GM06990 (cell line): ENCODE data around the gene LNPK.
"Not testable (repeated sequence)": the region's sequence is repeated elsewhere in the genome, so short reads cannot be mapped to it uniquely, and the experiment has no call there.

Source experiments
- DNase-seq: peaks from one replicate; pipeline ENCODE4 v3.0.0-alpha.2; 2011; ENCODE audit not compliant: insufficient read length; ENCODE audit errors: extremely low read depth
- H3K27me3 ChIP-seq: replicated peaks from 2 replicates; pipeline ENCODE4 v1.6.0; 2011; ENCODE audit warnings: low read length; ENCODE audit not compliant: control insufficient read depth, insufficient read depth
- H3K36me3 ChIP-seq: 2 replicates; pipeline ENCODE4 v1.5.1; 2011; ENCODE audit warnings: low read length; ENCODE audit not compliant: control insufficient read depth, insufficient read depth
- H3K4me3 ChIP-seq: replicated peaks from 2 replicates; pipeline ENCODE4 v1.5.1; 2011; ENCODE audit warnings: low read depth, mild to moderate bottlenecking, control low read depth, low read length
- CTCF ChIP-seq: IDR thresholded peaks from 2 replicates; pipeline ENCODE4 v1.5.1; 2011; ENCODE audit warnings: low read length, control low read depth, mild to moderate bottlenecking, inconsistent platforms; ENCODE audit not compliant: insufficient read depth, poor library complexity, severe bottlenecking

Gene LNPK

GRCh38 chr2:175965773-175966172 lies 36.3 kb downstream of the LNPK start:
- TF ChIP-seq CTCF, result no peak
- H3K36me3 ChIP-seq, result no peaks in the 10 kb centered on the region
- H3K27me3 ChIP-seq, result no peaks in the 10 kb centered on the region
- DNase-seq, result no peak
- H3K4me3 ChIP-seq, result no peak overlapping the region

GRCh38 chr2:175964195-175964594 lies 37.9 kb downstream of the LNPK start:
- H3K4me3 ChIP-seq, result no peak overlapping the region
- DNase-seq, result no peak
- no peak for TF ChIP-seq CTCF
- H3K36me3 ChIP-seq, result no peaks in the 10 kb centered on the region
- no peaks in the 10 kb centered on the region for H3K27me3 ChIP-seq

GRCh38 chr2:175963171-175963570 lies 38.9 kb downstream of the LNPK start:
- not testable (repeated sequence) for DNase-seq, H3K27me3 ChIP-seq, H3K36me3 ChIP-seq, H3K4me3 ChIP-seq

GRCh38 chr2:175957845-175958244 lies 44.2 kb downstream of the LNPK start:
- Histone ChIP-seq H3K4me3 (no peak overlapping the region), H3K27me3 (no peaks in the 10 kb centered on the region), H3K36me3 (peaks cover 2% of the 10 kb centered on the region; the same call in 1 of the 2 replicates)
- DNase-seq, result no peak
- no peak for TF ChIP-seq CTCF

- DNase-seq, result no peak
- Histone ChIP-seq H3K4me3 (no peak overlapping the region), H3K36me3 (peaks cover 2% of the 10 kb centered on the region; the same call in 1 of the 2 replicates), H3K27me3 (no peaks in the 10 kb centered on the region)
- TF ChIP-seq CTCF, result no peak
Measured at GRCh38 chr2:175955136-175955535, 46.9 kb downstream of the LNPK start.

- H3K4me3 ChIP-seq, result no peak overlapping the region
- no peak for TF ChIP-seq CTCF
- H3K36me3 ChIP-seq, result no peaks in the 10 kb centered on the region
- DNase-seq, result no peak
- no peaks in the 10 kb centered on the region for H3K27me3 ChIP-seq
Measured at GRCh38 chr2:175950512-175950911, 51.6 kb downstream of the LNPK start.
